K562 (cell line): ENCODE measurements around the gene TMEM144. TPM values are rescaled to one million over a fixed set of nuclear protein-coding genes. Genes with fewer than 3 reads are reported as not detected.

ENCODE experiments used
- CBX8 ChIP-seq: fragments of 200-600 bp; sonication (generic); IDR thresholded peaks from 2 replicates; pipeline ENCODE4 v1.6.1; 2012; ENCODE audit warnings: borderline replicate concordance, mixed run types, low read depth, mild to moderate bottlenecking, moderate library complexity, mixed read lengths, low read length, control low read depth, inconsistent platforms; ENCODE audit not compliant: poor library complexity, severe bottlenecking; ENCODE audit errors: extremely low read depth
- CTBP1 ChIP-seq: fragments of 450-650 bp; IDR thresholded peaks from 2 replicates; pipeline ENCODE4 v1.6.1; 2016; ENCODE audit warnings: borderline replicate concordance
- EGR1 ChIP-seq: fragments of 450-650 bp; conservative IDR thresholded peaks from 2 replicates; pipeline ENCODE4 v1.6.1; 2017; ENCODE audit warnings: mild to moderate bottlenecking
- HNRNPL ChIP-seq: fragments of 200-400 bp; formaldehyde crosslinking; IDR thresholded peaks from 2 replicates; pipeline ENCODE4 v1.6.1; 2017; ENCODE audit warnings: low read depth, mild to moderate bottlenecking, low read length
- KLF13 ChIP-seq: fragments of 450-650 bp; IDR thresholded peaks from 2 replicates; pipeline ENCODE4 v1.6.1; 2016; ENCODE audit warnings: missing genetic modification characterization, low read depth, mild to moderate bottlenecking, missing compliant biosample characterization, moderate library complexity, borderline replicate concordance
- NRF1 ChIP-seq, 2 experiments: fragments of 450-650 bp; IDR thresholded peaks in 1 of 2; conservative IDR thresholded peaks in 1 of 2; 2 replicates each; pipeline ENCODE4 v1.6.1; 2014; ENCODE audit warnings: mild to moderate bottlenecking in 2 of 2
- PHF8 ChIP-seq: fragments of 200-600 bp; sonication (generic); IDR thresholded peaks from 2 replicates; pipeline ENCODE4 v1.6.1; 2012; ENCODE audit warnings: mixed run types, mild to moderate bottlenecking, inconsistent platforms, low read length, moderate library complexity, borderline replicate concordance
- RBM14 ChIP-seq: fragments of 200-400 bp; formaldehyde crosslinking; IDR thresholded peaks from 2 replicates; pipeline ENCODE4 v1.6.1; 2018; ENCODE audit warnings: low read depth, mild to moderate bottlenecking, low read length, moderate library complexity, borderline replicate concordance; ENCODE audit not compliant: insufficient read depth
- SMAD1 ChIP-seq: fragments of 150-350 bp; IDR thresholded peaks from 2 replicates; pipeline ENCODE4 v1.6.1; 2014; ENCODE audit warnings: low read length, low read depth; ENCODE audit not compliant: partially characterized antibody
- SRSF1 ChIP-seq: fragments of 200-400 bp; formaldehyde crosslinking; IDR thresholded peaks from 2 replicates; pipeline ENCODE4 v1.6.1; 2017; ENCODE audit warnings: mild to moderate bottlenecking, low read depth, low read length, moderate library complexity
- polyA plus RNA-seq, 8 experiments: library from polyadenylated mRNA; depleted of rRNA in 4 of 8; stranded (reverse) in 5 of 8; unstranded in 3 of 8; fragments of >200 nt; fragmentation: Nextera tagmentation in 2 of 8; fragmentation: Illumina TruSeq in 1 of 8; extraction: Ambion mirVana in 2 of 8; extraction: Trizol in 1 of 8; gene quantifications; 2 replicates each; pipeline versions ENCODE4 v1.2.1 to v1.2.3, GENCODE V29; 2011 to 2014; ENCODE audit warnings: inconsistent platforms in 1 of 8, missing spikeins in 1 of 8
- total RNA-seq, 7 experiments: library from RNA; depleted of rRNA in 6 of 7; stranded (reverse); fragments of >200 nt in 6 of 7; fragmentation: Illumina TruSeq in 2 of 7; extraction: Trizol in 2 of 7; gene quantifications; 2 replicates each; pipeline versions ENCODE4 v1.2.1 to v1.2.3, GENCODE V29; 2011 to 2021; ENCODE audit warnings: low replicate concordance in 1 of 7
- TF ChIP-seq, protein P1 (sequence below): fragments of 200-800 bp; sonication (Bioruptor generic); IDR thresholded peaks from 2 replicates; pipeline ENCODE4 v1.6.1; 2017; ENCODE audit warnings: missing genetic modification characterization, missing compliant biosample characterization
- TF ChIP-seq, protein P2 (sequence below): fragments of 450-650 bp; IDR thresholded peaks from 2 replicates; pipeline ENCODE4 v1.6.1; 2016; ENCODE audit warnings: low read depth
- TF ChIP-seq, protein P3 (sequence below): fragments of 250-450 bp; sonication (Bioruptor Pico); IDR thresholded peaks from 2 replicates; pipeline ENCODE4 v1.5.0; 2020; ENCODE audit warnings: mild to moderate bottlenecking, borderline replicate concordance

TMEM144 gene
- total and polyA plus RNA-seq, 9 of the 15 experiments (the other 6 are each of a cell fraction or from before 2014, with no cell fraction given): 4.0 to 12.0 (median 6.1) TPM

DNA sequence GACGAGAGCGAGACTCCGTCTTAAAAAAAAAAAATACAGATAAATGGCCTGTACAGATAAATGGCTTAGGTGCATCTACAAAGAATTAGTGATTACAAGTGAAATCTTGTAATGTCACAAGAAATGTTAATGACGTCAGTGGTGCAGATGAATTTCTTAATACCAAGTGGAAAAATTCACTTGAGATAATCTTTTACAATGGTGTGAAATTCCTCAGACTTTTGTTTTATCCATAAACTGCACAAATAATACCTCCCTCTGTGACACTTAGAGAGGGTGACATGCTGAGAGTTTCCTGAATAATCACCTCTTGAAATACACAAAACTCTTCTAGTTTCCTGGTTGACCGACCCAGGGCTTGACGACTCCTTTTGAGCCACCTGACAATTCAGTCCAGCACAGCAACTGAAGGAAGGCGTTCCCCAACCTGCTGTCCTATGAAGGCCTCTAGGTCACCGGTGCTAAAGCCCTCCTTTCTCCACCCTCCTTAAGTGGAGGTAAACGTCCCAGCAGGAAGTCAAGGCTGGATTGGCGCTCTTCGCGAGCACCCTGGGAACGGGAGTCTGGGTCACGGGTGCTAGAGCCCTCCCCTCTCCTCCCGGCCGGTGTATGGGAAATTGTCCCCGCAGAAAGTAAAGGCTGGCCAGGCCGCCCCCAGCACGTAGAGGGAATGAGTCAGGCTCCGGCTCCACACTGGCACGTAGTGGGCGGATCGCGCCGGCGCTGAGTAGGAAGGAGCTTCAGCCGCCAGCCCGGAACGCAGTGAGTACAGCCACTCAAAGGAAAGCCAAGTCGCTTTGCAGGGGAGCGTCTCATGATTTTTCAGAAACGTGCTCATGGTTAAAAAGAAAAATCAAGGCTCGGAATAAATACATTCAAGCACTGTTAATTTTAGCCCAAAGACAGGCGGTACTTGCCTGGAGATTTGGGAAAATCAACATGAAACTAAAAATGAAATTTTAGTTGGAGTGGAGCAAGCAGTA lies at the start of gene TMEM144 (continued):
- TF ChIP-seq SMAD1: peak; percentile 66
- TF ChIP-seq NRF1 (conservative IDR thresholded peaks at IDR 0.05 in 1 of 2, IDR thresholded peaks at IDR 0.05 in 1 of 2): peak; percentile 69 to 72
- peak; percentile 85 for TF ChIP-seq EGR1
- no peak for TF ChIP-seq SRSF1
- no peak for TF ChIP-seq CBX8
- TF ChIP-seq, protein P1, sequence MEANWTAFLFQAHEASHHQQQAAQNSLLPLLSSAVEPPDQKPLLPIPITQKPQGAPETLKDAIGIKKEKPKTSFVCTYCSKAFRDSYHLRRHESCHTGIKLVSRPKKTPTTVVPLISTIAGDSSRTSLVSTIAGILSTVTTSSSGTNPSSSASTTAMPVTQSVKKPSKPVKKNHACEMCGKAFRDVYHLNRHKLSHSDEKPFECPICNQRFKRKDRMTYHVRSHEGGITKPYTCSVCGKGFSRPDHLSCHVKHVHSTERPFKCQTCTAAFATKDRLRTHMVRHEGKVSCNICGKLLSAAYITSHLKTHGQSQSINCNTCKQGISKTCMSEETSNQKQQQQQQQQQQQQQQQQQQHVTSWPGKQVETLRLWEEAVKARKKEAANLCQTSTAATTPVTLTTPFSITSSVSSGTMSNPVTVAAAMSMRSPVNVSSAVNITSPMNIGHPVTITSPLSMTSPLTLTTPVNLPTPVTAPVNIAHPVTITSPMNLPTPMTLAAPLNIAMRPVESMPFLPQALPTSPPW (CRISPR knock-in tag): peak; percentile 73
- TF ChIP-seq, protein P2, sequence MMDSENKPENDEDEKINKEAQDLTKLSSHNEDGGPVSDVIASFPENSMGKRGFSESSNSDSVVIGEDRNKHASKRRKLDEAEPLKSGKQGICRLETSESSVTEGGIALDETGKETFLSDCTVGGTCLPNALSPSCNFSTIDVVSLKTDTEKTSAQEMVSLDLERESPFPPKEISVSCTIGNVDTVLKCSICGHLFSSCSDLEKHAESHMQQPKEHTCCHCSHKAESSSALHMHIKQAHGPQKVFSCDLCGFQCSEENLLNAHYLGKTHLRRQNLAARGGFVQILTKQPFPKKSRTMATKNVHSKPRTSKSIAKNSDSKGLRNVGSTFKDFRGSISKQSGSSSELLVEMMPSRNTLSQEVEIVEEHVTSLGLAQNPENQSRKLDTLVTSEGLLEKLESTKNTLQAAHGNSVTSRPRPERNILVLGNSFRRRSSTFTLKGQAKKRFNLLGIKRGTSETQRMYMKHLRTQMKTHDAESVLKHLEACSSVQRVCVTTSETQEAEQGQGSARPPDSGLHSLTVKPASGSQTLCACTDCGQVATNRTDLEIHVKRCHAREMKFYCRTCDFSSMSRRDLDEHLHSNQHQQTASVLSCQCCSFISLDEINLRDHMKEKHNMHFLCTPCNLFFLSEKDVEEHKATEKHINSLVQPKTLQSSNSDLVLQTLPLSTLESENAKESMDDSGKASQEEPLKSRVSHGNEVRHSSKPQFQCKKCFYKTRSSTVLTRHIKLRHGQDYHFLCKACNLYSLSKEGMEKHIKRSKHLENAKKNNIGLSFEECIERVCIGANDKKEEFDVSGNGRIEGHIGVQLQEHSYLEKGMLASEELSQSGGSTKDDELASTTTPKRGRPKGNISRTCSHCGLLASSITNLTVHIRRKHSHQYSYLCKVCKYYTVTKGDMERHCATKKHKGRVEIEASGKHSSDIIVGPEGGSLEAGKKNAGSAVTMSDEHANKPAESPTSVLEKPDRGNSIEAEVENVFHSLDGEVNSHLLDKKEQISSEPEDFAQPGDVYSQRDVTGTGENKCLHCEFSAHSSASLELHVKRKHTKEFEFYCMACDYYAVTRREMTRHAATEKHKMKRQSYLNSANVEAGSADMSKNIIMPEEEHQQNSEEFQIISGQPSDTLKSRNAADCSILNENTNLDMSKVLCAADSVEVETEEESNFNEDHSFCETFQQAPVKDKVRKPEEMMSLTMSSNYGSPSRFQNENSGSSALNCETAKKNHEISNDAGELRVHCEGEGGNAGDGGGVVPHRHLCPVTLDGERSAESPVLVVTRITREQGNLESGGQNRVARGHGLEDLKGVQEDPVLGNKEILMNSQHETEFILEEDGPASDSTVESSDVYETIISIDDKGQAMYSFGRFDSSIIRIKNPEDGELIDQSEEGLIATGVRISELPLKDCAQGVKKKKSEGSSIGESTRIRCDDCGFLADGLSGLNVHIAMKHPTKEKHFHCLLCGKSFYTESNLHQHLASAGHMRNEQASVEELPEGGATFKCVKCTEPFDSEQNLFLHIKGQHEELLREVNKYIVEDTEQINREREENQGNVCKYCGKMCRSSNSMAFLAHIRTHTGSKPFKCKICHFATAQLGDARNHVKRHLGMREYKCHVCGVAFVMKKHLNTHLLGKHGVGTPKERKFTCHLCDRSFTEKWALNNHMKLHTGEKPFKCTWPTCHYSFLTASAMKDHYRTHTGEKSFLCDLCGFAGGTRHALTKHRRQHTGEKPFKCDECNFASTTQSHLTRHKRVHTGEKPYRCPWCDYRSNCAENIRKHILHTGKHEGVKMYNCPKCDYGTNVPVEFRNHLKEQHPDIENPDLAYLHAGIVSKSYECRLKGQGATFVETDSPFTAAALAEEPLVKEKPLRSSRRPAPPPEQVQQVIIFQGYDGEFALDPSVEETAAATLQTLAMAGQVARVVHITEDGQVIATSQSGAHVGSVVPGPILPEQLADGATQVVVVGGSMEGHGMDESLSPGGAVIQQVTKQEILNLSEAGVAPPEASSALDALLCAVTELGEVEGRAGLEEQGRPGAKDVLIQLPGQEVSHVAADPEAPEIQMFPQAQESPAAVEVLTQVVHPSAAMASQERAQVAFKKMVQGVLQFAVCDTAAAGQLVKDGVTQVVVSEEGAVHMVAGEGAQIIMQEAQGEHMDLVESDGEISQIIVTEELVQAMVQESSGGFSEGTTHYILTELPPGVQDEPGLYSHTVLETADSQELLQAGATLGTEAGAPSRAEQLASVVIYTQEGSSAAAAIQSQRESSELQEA: no peak
- TF ChIP-seq, protein P3, sequence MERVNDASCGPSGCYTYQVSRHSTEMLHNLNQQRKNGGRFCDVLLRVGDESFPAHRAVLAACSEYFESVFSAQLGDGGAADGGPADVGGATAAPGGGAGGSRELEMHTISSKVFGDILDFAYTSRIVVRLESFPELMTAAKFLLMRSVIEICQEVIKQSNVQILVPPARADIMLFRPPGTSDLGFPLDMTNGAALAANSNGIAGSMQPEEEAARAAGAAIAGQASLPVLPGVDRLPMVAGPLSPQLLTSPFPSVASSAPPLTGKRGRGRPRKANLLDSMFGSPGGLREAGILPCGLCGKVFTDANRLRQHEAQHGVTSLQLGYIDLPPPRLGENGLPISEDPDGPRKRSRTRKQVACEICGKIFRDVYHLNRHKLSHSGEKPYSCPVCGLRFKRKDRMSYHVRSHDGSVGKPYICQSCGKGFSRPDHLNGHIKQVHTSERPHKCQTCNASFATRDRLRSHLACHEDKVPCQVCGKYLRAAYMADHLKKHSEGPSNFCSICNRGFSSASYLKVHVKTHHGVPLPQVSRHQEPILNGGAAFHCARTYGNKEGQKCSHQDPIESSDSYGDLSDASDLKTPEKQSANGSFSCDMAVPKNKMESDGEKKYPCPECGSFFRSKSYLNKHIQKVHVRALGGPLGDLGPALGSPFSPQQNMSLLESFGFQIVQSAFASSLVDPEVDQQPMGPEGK: no peak
- TF ChIP-seq KLF13 (tag): no peak
- no peak for TF ChIP-seq HNRNPL
- no peak for TF ChIP-seq RBM14
- TF ChIP-seq CTBP1: peak; percentile 76; the same call in 1 of the 2 replicates
- TF ChIP-seq PHF8: peak; percentile 53
